H9 (cell line): ENCODE measurements around the gene ACOXL. TPM values are rescaled to one million over a fixed set of nuclear protein-coding genes. Genes with fewer than 3 reads are reported as not detected.

Source experiments
- DNase-seq: peaks from one replicate; pipeline ENCODE4 v3.0.0-alpha.2; 2017
- H2AFZ ChIP-seq: one replicate; pipeline ENCODE4 v1.6.1; 2013; ENCODE audit warnings: mild to moderate bottlenecking, low read length, control low read depth, moderate library complexity
- H2AK5ac ChIP-seq: 2 replicates; pipeline ENCODE4 v1.6.1; 2013; ENCODE audit warnings: low read length, control low read depth, mixed read lengths; ENCODE audit not compliant: insufficient read length
- H2BK120ac ChIP-seq: one replicate; pipeline ENCODE4 v1.6.1; 2013; ENCODE audit warnings: low read depth, mild to moderate bottlenecking, low read length, control low read depth, inconsistent platforms; ENCODE audit not compliant: poor library complexity, severe bottlenecking
- H2BK12ac ChIP-seq: 2 replicates; pipeline ENCODE4 v1.6.1; 2013; ENCODE audit warnings: low read length, control low read depth, mixed read lengths, low read depth; ENCODE audit not compliant: insufficient read length
- H2BK15ac ChIP-seq: 2 replicates; pipeline ENCODE4 v1.6.1; 2013; ENCODE audit warnings: low read depth, low read length, control low read depth
- H2BK20ac ChIP-seq: one replicate; pipeline ENCODE4 v1.6.1; 2013; ENCODE audit warnings: low read depth, mild to moderate bottlenecking, low read length, control low read depth, inconsistent platforms; ENCODE audit not compliant: poor library complexity, severe bottlenecking
- H2BK5ac ChIP-seq: 2 replicates; pipeline ENCODE4 v1.6.1; 2013; ENCODE audit warnings: low read length, control low read depth, mixed read lengths; ENCODE audit not compliant: insufficient read length
- H3K14ac ChIP-seq: 2 replicates; pipeline ENCODE4 v1.6.1; 2013; ENCODE audit warnings: low read length, control low read depth; ENCODE audit not compliant: insufficient read depth
- H3K18ac ChIP-seq: 2 replicates; pipeline ENCODE4 v1.6.1; 2013; ENCODE audit warnings: low read depth, mild to moderate bottlenecking, mixed read lengths, low read length, control low read depth; ENCODE audit not compliant: insufficient read length
- H3K23ac ChIP-seq: 2 replicates; pipeline ENCODE4 v1.6.1; 2013; ENCODE audit warnings: low read length, control low read depth, mixed read lengths, low read depth; ENCODE audit not compliant: insufficient read length
- H3K23me2 ChIP-seq: 2 replicates; pipeline ENCODE4 v1.6.1; 2013; ENCODE audit warnings: low read depth, mild to moderate bottlenecking, mixed read lengths, low read length, control low read depth; ENCODE audit not compliant: insufficient read length, poor library complexity, severe bottlenecking
- H3K27ac ChIP-seq: 2 replicates; pipeline ENCODE4 v1.5.1; 2013; ENCODE audit warnings: low read length, control low read depth, mixed read lengths, low read depth; ENCODE audit not compliant: insufficient read length
- H3K27me3 ChIP-seq: 2 replicates; pipeline ENCODE4 v1.6.1; 2013; ENCODE audit warnings: low read length, control low read depth, inconsistent platforms; ENCODE audit not compliant: insufficient read depth
- H3K4ac ChIP-seq: 2 replicates; pipeline ENCODE4 v1.6.1; 2013; ENCODE audit warnings: low read depth, mild to moderate bottlenecking, control low read depth, inconsistent platforms, low read length, moderate library complexity
- H3K4me1 ChIP-seq: 2 replicates; pipeline ENCODE4 v1.6.1; 2013; ENCODE audit warnings: low read length, control low read depth, inconsistent platforms; ENCODE audit not compliant: insufficient read depth
- H3K4me2 ChIP-seq: 2 replicates; pipeline ENCODE4 v1.6.1; 2013; ENCODE audit warnings: low read length, control low read depth, mixed read lengths; ENCODE audit not compliant: insufficient read length, insufficient read depth
- H3K56ac ChIP-seq: 2 replicates; pipeline ENCODE4 v1.6.1; 2013; ENCODE audit warnings: low read depth, mild to moderate bottlenecking, mixed read lengths, low read length, control low read depth; ENCODE audit not compliant: insufficient read length
- H3K79me1 ChIP-seq: 2 replicates; pipeline ENCODE4 v1.6.1; 2013; ENCODE audit warnings: low read depth, mild to moderate bottlenecking, moderate library complexity, low read length, control low read depth, inconsistent platforms; ENCODE audit not compliant: insufficient read depth, poor library complexity, severe bottlenecking
- H3K79me2 ChIP-seq: 2 replicates; pipeline ENCODE4 v1.6.1; 2013; ENCODE audit warnings: low read length, control low read depth, inconsistent platforms; ENCODE audit not compliant: insufficient read depth
- H3K9ac ChIP-seq: 2 replicates; pipeline ENCODE4 v1.6.1; 2013; ENCODE audit warnings: low read length, control low read depth, mixed read lengths; ENCODE audit not compliant: insufficient read length; ENCODE audit errors: extremely low read depth
- H3K9me3 ChIP-seq: one replicate; pipeline ENCODE4 v1.6.1; 2013; ENCODE audit warnings: low read depth, low read length, inconsistent platforms; ENCODE audit not compliant: control insufficient read depth
- H3T11ph ChIP-seq: one replicate; pipeline ENCODE4 v1.6.1; 2013; ENCODE audit warnings: mild to moderate bottlenecking, low read length, control low read depth, inconsistent platforms
- H4K20me1 ChIP-seq: one replicate; pipeline ENCODE4 v1.6.1; 2013; ENCODE audit not compliant: control insufficient read depth, insufficient read length, insufficient read depth
- H4K5ac ChIP-seq: 2 replicates; pipeline ENCODE4 v1.6.1; 2013; ENCODE audit warnings: low read depth, mild to moderate bottlenecking, mixed read lengths, low read length, control low read depth; ENCODE audit not compliant: insufficient read length
- H4K8ac ChIP-seq: replicated peaks from 2 replicates; pipeline ENCODE4 v1.6.1; 2013; ENCODE audit warnings: low read length, control low read depth, mixed read lengths, low read depth; ENCODE audit not compliant: insufficient read length
- H4K91ac ChIP-seq: 2 replicates; pipeline ENCODE4 v1.6.1; 2013; ENCODE audit warnings: low read depth, mild to moderate bottlenecking, moderate library complexity, mixed read lengths, low read length, control low read depth; ENCODE audit not compliant: insufficient read length
- H3K27ac Mint-ChIP-seq, 3 experiments: 2 replicates in 2 of 3; 3 replicates in 1 of 3; pipeline ENCODE4 v1.8.0; 2020 to 2021; ENCODE audit warnings: mixed read lengths in 3 of 3, mild to moderate bottlenecking in 1 of 3, moderate library complexity in 1 of 3
- H3K27me3 Mint-ChIP-seq: 2 replicates; pipeline ENCODE4 v1.8.0; 2021; ENCODE audit warnings: low read depth, mild to moderate bottlenecking, moderate library complexity, mixed read lengths
- H3K36me3 Mint-ChIP-seq, 3 experiments: 2 replicates in 2 of 3; 3 replicates in 1 of 3; pipeline ENCODE4 v1.8.0; 2020 to 2021; ENCODE audit warnings: low read depth in 3 of 3, mixed read lengths in 3 of 3; ENCODE audit not compliant: insufficient read depth in 1 of 3
- H3K4me1 Mint-ChIP-seq, 2 experiments: 2 replicates each; pipeline ENCODE4 v1.8.0; 2020; ENCODE audit warnings: mixed read lengths in 2 of 2
- H3K4me3 Mint-ChIP-seq, 2 experiments: 2 replicates in 1 of 2; 3 replicates in 1 of 2; pipeline ENCODE4 v1.8.0; 2020 to 2021; ENCODE audit warnings: mild to moderate bottlenecking in 2 of 2, mixed read lengths in 2 of 2, moderate library complexity in 1 of 2
- H3K9me3 Mint-ChIP-seq, 2 experiments: 2 replicates in 1 of 2; 3 replicates in 1 of 2; pipeline ENCODE4 v1.8.0; 2020; ENCODE audit warnings: mild to moderate bottlenecking in 2 of 2, mixed read lengths in 2 of 2, moderate library complexity in 1 of 2
- WGBS: extraction: QIAGEN DNeasy Blood & Tissue Kit; methylation state at CpG from one replicate; pipeline ENCODE4 v1.1.7; 2013; ENCODE audit warnings: missing lambda C conversion rate, low lambda C conversion rate, mixed read lengths; ENCODE audit not compliant: insufficient read length; ENCODE audit errors: extremely low coverage; 5-methylcytosine and 5-hydroxymethylcytosine counted together
- total RNA-seq: library from RNA; stranded (reverse); gene quantifications from 2 replicates; pipeline ENCODE4 v1.2.1, GENCODE V29; 2021
- TF ChIP-seq, protein P1 (sequence below): fragments of 200-600 bp; sonication (generic); conservative IDR thresholded peaks from 3 replicates; pipeline ENCODE4 v1.8.0; 2021; ENCODE audit warnings: antibody characterized with exemption, mild to moderate bottlenecking

Gene ACOXL
- total RNA-seq, 1 experiment from 2014 or later: 37.6 TPM

DNA sequence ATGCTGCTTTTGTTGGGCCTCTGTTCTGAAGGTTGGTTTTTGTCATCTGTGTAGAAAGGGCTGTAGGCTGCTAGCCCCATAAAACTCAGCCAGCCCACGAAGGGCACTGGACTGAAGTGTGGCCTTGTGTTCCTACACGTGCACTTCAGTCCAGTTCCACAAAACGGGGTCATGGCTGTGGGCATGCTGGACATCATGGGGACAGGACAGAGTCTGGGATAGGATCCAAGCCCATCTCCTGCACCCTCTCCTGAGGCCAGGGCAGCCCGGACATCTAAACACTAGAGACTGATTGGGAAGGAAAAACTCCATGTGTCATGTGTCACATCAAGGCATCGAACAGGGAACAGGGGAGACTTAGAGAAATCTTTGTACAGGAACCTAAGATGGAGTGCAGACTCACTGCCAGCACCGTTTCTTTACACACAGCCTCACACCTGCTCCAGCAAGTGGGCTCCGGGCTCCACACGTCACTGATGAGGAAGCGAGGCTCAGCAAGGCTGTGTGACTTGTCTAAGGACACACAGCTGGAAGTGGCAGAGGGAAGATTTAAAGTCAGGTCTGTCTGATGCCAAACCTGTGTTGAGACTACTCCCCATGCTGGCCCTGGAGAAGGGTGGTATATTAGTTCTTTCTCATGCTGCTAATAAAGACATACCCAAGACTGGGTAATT lies 313.5 kb downstream of the ACOXL start:
- Histone ChIP-seq H3K79me2 (no peaks in the 10 kb centered on the region), H3K4ac (no peak overlapping the region), H3K9ac (no peak overlapping the region), H4K5ac (no peak overlapping the region), H2BK15ac (no peak overlapping the region), H3K23me2 (no peaks in the 10 kb centered on the region), H2BK12ac (no peak overlapping the region), H3K56ac (no peak overlapping the region), H2BK5ac (no peak overlapping the region), H4K91ac (no peak overlapping the region), H2AFZ (no peak overlapping the region), H3K18ac (no peak overlapping the region), H2BK20ac (no peak overlapping the region), H4K20me1 (no peaks in the 10 kb centered on the region), H3K4me1 (no peaks in the 10 kb centered on the region; the same call in 1 of the 2 replicates), H3K9me3 (no peaks in the 10 kb centered on the region), H3K4me2 (no peak overlapping the region), H3K14ac (peak overlapping the region; percentile 16; the same call in 1 of the 2 replicates), H2BK120ac (no peak overlapping the region), H2AK5ac (no peak overlapping the region), H3K23ac (no peak overlapping the region), H3T11ph (no peak overlapping the region), H4K8ac (no peak overlapping the region), H3K79me1 (no peaks in the 10 kb centered on the region), H3K27me3 (no peaks in the 10 kb centered on the region), H3K27ac (no peak overlapping the region)
- no peak for DNase-seq
- Mint-ChIP-seq H3K27me3 (peaks cover 3% of the 10 kb centered on the region), H3K36me3 (peaks cover 2 to 4% (median 2%) of the 10 kb centered on the region in 3 experiments; a peak in 4 of 7 replicates), H3K4me3 (no peak overlapping the region), H3K27ac (no peak overlapping the region), H3K4me1 (peaks cover 0 to 5% of the 10 kb centered on the region in 2 experiments; a peak in 2 of 4 replicates), H3K9me3 (0 out of 5 replicates have a peak, but pooled peaks cover 0 to 1% of the 10 kb centered on the region in 2 experiments)
- no CpG with 5 or more reads among the region's 9 CpGs for WGBS
- TF ChIP-seq, protein P1, sequence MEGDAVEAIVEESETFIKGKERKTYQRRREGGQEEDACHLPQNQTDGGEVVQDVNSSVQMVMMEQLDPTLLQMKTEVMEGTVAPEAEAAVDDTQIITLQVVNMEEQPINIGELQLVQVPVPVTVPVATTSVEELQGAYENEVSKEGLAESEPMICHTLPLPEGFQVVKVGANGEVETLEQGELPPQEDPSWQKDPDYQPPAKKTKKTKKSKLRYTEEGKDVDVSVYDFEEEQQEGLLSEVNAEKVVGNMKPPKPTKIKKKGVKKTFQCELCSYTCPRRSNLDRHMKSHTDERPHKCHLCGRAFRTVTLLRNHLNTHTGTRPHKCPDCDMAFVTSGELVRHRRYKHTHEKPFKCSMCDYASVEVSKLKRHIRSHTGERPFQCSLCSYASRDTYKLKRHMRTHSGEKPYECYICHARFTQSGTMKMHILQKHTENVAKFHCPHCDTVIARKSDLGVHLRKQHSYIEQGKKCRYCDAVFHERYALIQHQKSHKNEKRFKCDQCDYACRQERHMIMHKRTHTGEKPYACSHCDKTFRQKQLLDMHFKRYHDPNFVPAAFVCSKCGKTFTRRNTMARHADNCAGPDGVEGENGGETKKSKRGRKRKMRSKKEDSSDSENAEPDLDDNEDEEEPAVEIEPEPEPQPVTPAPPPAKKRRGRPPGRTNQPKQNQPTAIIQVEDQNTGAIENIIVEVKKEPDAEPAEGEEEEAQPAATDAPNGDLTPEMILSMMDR: no peak
